Upper lobe of right lung (tissue), 1 donor: Measurements from ENCODE around the gene MON2. TPM values are rescaled to one million over a fixed set of nuclear protein-coding genes. Genes with fewer than 3 reads are reported as not detected.

ENCODE experiments used
- ATAC-seq: fragments of 200-7000 bp; cut with Tn5 transposase; one replicate; pipeline ENCODE4 v1.9.1; 2020; ENCODE audit warnings: mild to moderate bottlenecking, moderate library complexity
- DNase-seq: peaks from one replicate; pipeline ENCODE4 v3.0.0-alpha.2; 2020
- H3K27ac ChIP-seq: fragments of 200-600 bp; one replicate; pipeline ENCODE4 v1.8.0; 2022
- H3K27me3 ChIP-seq: fragments of 200-600 bp; one replicate; pipeline ENCODE4 v1.8.0; 2022; ENCODE audit warnings: mild to moderate bottlenecking
- H3K36me3 ChIP-seq: fragments of 200-600 bp; one replicate; pipeline ENCODE4 v1.8.0; 2022
- H3K4me1 ChIP-seq: fragments of 200-600 bp; one replicate; pipeline ENCODE4 v1.8.0; 2022
- H3K4me3 ChIP-seq: fragments of 200-600 bp; one replicate; pipeline ENCODE4 v1.8.0; 2022; ENCODE audit warnings: mild to moderate bottlenecking
- H3K9me3 ChIP-seq: fragments of 200-600 bp; one replicate; pipeline ENCODE4 v1.8.0; 2022
- intact Hi-C: fragments of 100-400 bp; cut with DNase I; formaldehyde crosslinking; loops from one replicate; pipeline ENCODE4 v1.11.0; 2022
- total RNA-seq: library from RNA; stranded (reverse); fragmentation: NEBNext Ultra II Directional; extraction: Animal tissue kit (Norgen Biotek cat#: 25700); gene quantifications from one replicate; pipeline ENCODE4 v1.2.1, GENCODE V29; 2021
- TF ChIP-seq, protein P1 (sequence below): fragments of 200-600 bp; IDR thresholded peaks from one replicate; pipeline ENCODE4 v1.8.0; 2022; ENCODE audit warnings: antibody characterized with exemption
- donor health status: DM: no; HTN: yes; CAD: no; lungs with severe emphysema.

Gene MON2
- total RNA-seq, 1 donor from 2014 or later: 58.2 TPM

DNA sequence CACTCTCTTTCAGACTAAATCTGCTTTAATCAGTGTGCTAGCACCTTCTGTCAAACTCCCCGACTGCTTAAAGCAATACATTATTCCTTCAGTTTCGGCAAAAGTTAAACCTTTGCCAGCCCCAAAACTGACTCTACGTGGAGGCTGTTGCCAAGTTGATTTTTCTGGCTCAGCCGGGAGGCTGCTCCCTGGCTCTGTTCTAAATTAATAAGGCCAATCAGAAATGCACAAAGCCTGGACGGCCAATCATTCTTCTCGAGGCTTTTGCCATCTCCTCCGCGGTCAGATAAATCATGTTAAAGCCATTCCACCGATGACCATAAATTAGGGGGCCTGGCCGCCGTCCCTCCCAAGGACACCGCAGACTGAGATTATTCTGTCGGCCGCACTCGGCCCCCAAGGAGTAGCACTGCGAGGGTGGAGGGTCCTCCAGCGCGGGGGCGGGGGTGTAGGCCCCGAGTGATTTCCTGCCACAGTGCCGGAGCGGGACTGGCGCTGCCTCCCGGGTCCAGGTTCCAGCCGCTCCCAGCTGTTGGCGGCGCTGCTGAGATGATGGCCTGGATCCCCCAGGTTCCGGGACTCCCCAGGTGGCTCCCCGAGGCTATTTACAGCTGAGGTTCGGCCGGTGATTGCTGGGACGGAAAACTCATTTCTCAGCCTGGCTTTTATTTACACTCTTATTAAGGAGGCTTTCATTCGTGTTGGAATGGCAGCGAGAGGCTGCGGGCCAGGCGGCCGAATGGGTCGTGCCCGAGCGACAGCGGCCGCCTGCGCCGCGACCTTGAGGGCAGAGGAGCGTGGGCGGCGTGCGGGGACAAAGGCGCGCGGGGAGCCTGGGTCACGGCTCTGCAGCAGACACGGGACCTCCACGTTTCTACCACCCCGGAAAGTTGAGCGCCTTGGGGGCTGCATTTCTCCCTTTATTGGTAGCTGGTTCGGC, 165.1 kb downstream of the MON2 start:
- Histone ChIP-seq H3K4me1 (peaks cover 5% of the 10 kb centered on the region), H3K27me3 (no peaks in the 10 kb centered on the region), H3K36me3 (no peaks in the 10 kb centered on the region), H3K4me3 (peak overlapping the region; percentile 54), H3K9me3 (no peaks in the 10 kb centered on the region), H3K27ac (peak overlapping the region; percentile 52)
- peak; percentile 84 for ATAC-seq
- intact Hi-C loops: no loop called here
- TF ChIP-seq, protein P1, sequence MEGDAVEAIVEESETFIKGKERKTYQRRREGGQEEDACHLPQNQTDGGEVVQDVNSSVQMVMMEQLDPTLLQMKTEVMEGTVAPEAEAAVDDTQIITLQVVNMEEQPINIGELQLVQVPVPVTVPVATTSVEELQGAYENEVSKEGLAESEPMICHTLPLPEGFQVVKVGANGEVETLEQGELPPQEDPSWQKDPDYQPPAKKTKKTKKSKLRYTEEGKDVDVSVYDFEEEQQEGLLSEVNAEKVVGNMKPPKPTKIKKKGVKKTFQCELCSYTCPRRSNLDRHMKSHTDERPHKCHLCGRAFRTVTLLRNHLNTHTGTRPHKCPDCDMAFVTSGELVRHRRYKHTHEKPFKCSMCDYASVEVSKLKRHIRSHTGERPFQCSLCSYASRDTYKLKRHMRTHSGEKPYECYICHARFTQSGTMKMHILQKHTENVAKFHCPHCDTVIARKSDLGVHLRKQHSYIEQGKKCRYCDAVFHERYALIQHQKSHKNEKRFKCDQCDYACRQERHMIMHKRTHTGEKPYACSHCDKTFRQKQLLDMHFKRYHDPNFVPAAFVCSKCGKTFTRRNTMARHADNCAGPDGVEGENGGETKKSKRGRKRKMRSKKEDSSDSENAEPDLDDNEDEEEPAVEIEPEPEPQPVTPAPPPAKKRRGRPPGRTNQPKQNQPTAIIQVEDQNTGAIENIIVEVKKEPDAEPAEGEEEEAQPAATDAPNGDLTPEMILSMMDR: peak; percentile 46
- peak; percentile 79 for DNase-seq

DNA sequence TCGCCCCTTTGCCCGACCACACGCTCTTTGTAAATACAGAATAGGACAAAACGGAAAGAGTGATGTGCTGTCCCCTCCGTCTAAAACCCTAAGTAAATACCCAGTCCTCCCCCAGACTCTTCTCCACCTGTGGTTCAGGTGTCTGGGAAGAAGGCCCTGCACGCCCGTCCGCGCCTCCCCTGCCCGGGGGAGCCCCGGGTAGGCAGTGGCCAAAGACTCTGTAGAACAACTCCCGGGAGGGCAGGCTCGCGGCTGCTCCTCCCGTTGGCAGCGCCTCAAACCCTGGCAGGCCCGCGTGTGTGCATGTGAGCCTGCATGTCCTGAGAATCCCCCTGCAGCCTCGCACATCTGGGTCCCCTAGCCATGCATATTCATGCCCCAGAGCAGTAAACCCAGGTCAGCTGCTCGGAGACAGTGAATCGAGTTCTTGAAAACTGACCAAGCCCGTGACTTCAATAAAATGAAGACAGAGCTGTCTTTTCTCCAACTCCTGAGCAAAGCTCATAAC, 165.8 kb downstream of the MON2 start:
- TF ChIP-seq, protein P1: no peak
- intact Hi-C loops: no loop called here
- no peaks in the 10 kb centered on the region for H3K36me3 ChIP-seq
- DNase-seq: peak; percentile 70
- peak overlapping the region; percentile 54 for H3K4me3 ChIP-seq
- H3K27me3 ChIP-seq: no peaks in the 10 kb centered on the region
- no peaks in the 10 kb centered on the region for H3K9me3 ChIP-seq
- peak overlapping the region; percentile 52 for H3K27ac ChIP-seq
- H3K4me1 ChIP-seq: peaks cover 5% of the 10 kb centered on the region
- peak; percentile 66 for ATAC-seq

DNA sequence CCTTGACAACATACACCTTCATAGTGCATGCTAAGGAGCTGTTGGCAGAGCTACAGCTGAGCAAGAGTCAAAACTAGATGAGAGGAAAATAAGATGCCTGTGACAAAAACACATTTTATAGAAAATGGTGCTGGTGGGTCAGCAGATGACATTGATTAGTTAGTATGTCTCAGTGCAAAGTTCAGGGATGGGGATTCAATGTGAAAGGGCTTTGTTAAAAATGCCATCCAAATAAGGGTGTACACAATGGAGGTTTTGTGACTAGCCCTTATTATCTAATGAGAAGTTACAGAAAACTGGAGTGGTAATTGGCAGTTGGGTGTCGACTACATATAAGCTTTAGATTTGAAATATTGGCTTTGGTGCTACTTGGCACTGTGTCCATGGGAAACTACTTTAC, 169.0 kb downstream of the MON2 start:
- Histone ChIP-seq H3K27me3 (no peaks in the 10 kb centered on the region), H3K27ac (no peak overlapping the region), H3K4me1 (peaks cover 5% of the 10 kb centered on the region), H3K4me3 (no peak overlapping the region), H3K36me3 (no peaks in the 10 kb centered on the region), H3K9me3 (no peaks in the 10 kb centered on the region)
- TF ChIP-seq, protein P1: no peak
- no peak for ATAC-seq
- DNase-seq: no peak
- intact Hi-C loops: no loop called here

DNA sequence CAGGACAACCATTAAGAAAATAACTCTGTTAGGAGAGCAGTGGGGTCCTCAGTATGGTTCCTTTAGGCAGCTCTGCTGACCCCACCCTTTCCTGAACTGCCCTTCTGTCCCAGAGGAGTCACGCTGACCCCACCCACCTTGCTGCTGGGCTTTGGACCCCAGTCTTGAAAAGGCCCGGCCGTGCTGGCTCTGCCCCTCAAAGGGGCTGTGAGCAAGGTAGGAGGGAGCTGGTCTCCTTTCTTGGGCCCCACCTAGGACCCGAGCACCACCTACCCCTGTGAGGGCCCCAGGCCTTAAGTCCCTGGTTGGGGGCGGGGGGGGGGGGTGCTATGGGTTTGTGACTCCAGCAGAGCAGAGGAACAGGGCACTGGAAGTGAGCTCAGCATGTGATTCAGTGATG, 171.1 kb downstream of the MON2 start:
- ATAC-seq: no peak
- intact Hi-C loops: no loop called here

DNA sequence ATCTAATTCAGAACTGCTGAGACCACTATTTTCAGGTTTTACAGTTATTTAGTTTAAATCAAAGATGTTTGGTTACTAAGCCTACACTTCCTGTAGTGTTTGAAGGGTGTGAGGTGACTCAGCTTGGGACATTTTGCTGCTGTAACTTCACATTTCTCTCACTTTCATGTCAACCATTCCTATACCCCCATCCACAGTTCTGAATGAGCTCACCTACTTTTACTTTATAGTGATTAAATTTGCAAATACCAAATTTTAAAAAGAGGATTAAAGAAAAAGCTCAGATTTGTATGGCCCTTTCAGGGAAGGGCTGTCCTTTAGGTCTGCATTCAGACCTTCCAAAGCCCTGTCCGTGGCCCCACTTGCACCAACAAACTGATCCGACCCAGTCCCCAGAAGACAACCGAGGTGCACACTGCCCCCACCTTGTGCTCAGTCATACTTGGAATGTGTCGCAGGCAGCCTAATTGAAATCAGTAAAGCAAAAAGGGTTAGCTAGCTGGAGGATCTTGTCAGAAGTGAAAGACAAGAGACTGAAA, 174.4 kb downstream of the MON2 start:
- intact Hi-C loops: no loop called here
- Histone ChIP-seq H3K4me1 (no peaks in the 10 kb centered on the region), H3K4me3 (no peak overlapping the region), H3K27ac (no peak overlapping the region), H3K27me3 (no peaks in the 10 kb centered on the region), H3K36me3 (no peaks in the 10 kb centered on the region), H3K9me3 (no peaks in the 10 kb centered on the region)
- ATAC-seq (no peak), DNase-seq (no peak)
- TF ChIP-seq, protein P1: no peak

More for the DNA sequence above, 171.1 kb downstream of the MON2 start:
- Histone ChIP-seq H3K9me3 (no peaks in the 10 kb centered on the region), H3K27ac (no peak overlapping the region), H3K36me3 (no peaks in the 10 kb centered on the region), H3K4me3 (no peak overlapping the region), H3K4me1 (peaks cover under 1% of the 10 kb centered on the region), H3K27me3 (no peaks in the 10 kb centered on the region)
- DNase-seq: no peak
- TF ChIP-seq, protein P1: no peak
